ENCODE measurements around the gene TYMP. TPM values are rescaled to one million over a fixed set of nuclear protein-coding genes. Genes with fewer than 3 reads are reported as not detected.

The TYMP gene
- total RNA-seq, 1 experiment from 2014 or later, result 22.2 TPM

GRCh38 chr22:50485221-50486131, 44.3 kb downstream of the TYMP start:
- Histone ChIP-seq H3K27me3 (no peaks in the 10 kb centered on the region), H3K36me3 (peaks cover 12% of the 10 kb centered on the region), H3K9me3 (no peaks in the 10 kb centered on the region), H3K4me3 (no peak overlapping the region)
- DNase-seq, result peak; percentile 38

DNA sequence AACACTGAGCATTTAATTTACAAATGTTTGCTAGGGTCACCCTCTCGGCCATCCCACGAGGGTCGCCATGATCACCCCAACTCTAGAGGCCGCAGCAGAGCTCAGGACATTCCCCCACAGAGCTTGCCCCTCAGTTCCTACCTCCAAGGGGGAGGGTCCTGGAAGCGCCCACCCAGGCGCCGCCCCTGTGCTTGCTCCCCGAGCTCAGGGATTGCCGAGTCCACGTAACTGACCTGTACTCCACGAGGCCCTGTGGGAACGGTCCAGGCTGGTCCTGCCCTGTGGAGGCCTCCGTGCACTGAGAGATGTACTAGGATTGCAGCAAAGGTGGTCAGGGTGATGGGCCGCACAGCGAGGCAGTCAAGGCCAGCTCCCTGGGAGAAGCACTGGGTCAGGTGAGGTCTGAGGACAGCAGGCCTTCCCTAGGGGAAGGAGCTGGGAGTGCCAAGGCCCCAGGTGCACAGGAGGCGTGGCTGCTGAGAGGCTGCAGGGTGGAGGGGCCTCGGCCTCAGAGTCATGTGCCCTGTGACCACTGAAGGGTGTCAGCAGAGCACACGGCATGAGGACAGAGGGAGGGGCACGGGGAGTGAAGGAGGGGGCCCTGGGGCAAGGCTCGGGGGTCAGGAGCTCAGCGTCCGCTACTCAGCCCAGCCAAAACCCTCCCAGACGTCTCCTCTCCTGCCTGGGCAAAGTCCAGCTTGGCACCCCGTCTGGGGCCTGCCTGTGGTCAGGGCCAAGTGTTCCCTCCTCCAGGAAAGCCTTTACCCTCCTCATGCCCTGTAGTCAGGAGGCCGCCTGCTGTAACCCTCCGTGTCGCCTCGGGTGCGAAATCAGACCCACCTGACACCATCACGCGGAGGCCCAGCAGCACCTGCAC, 45.6 kb downstream of the TYMP start:
- Histone ChIP-seq H3K9me3 (no peaks in the 10 kb centered on the region), H3K36me3 (peaks cover 12% of the 10 kb centered on the region), H3K4me3 (no peak overlapping the region), H3K27me3 (no peaks in the 10 kb centered on the region)
- DNase-seq, result no peak

DNA sequence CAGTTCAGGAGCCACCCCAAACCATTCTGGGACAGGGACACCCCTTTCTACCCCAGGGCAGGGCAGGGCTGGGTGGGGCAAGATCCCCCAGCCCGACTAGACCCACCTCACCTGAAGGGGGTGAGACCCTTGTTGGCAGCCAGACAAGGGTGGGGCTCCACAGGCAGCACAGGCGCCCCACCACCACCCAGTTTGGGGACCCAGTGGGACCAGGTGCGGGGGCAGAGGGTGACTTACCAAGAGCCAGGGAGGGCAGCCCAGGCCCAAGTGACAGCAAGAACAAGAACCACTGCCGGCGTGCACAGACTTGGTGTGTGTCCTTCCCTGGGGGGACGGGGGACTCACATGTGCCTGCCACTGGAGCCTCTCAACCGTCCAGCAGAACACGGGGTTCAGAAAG, 46.3 kb downstream of the TYMP start:
- no peak for DNase-seq
- no peaks in the 10 kb centered on the region for H3K27me3 ChIP-seq
- no peak overlapping the region for H3K4me3 ChIP-seq
- no peaks in the 10 kb centered on the region for H3K9me3 ChIP-seq
- H3K36me3 ChIP-seq, result peaks cover 12% of the 10 kb centered on the region

GRCh38 chr22:50483106-50483505, 46.7 kb downstream of the TYMP start:
- H3K4me3 ChIP-seq, result no peak overlapping the region
- no peak for DNase-seq
- H3K9me3 ChIP-seq, result no peaks in the 10 kb centered on the region
- peaks cover 12% of the 10 kb centered on the region for H3K36me3 ChIP-seq
- H3K27me3 ChIP-seq, result no peaks in the 10 kb centered on the region

GRCh38 chr22:50482107-50483074, 47.4 kb downstream of the TYMP start:
- Histone ChIP-seq H3K4me3 (peak overlapping the region; percentile 86), H3K9me3 (no peaks in the 10 kb centered on the region), H3K36me3 (peaks cover 12% of the 10 kb centered on the region), H3K27me3 (no peaks in the 10 kb centered on the region)
- DNase-seq, result no peak

- peak within 1 kb of the TSS; percentile 86 for H3K4me3 ChIP-seq
- DNase-seq, result peak; percentile 76
Observed at GRCh38 chr22:50481440-50482106, 48.2 kb downstream of the TYMP start, which contains the start of gene ADM2. Gene ADM2 (plus strand): TSS chr22:50481543. CDS start chr22:50481848, 305 bp downstream.

GRCh38 chr22:50481045-50481439, 48.8 kb downstream of the TYMP start:
- no peaks in the 10 kb centered on the region for H3K9me3 ChIP-seq
- no peak for DNase-seq
- no peaks in the 10 kb centered on the region for H3K27me3 ChIP-seq
- peak overlapping the region; percentile 86 for H3K4me3 ChIP-seq
- H3K36me3 ChIP-seq, result peaks cover 12% of the 10 kb centered on the region

More at GRCh38 chr22:50481440-50482106, 48.2 kb downstream of the TYMP start, which contains the start of gene ADM2:
- Histone ChIP-seq H3K36me3 (peaks cover 12% of the 10 kb centered on the region), H3K9me3 (no peaks in the 10 kb centered on the region), H3K27me3 (no peaks in the 10 kb centered on the region)

- DNase-seq, result no peak
Observed at GRCh38 chr22:50479721-50480120, 50.1 kb downstream of the TYMP start.

DNA sequence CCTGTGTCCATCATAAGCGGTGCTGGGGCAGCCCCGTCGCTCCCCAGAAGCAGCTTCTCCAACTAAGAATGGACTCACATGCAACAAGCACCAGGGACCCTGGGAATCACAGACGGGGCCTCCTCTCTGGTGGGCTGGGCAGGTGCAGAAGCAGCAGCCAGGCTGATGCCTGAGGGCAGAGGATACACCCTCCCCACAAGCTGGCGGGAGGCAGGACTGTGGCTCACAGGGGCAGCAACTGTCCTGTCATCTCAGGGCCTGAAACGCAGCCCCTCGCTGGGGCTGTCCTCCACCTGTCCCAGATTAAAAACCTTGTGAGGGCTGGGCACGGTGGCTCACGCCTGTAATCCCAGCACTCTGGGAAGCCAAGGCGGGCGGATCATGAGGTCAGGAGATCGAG, 51.9 kb downstream of the TYMP start:
- Histone ChIP-seq H3K27me3 (no peaks in the 10 kb centered on the region), H3K9me3 (no peaks in the 10 kb centered on the region), H3K36me3 (peaks cover 16% of the 10 kb centered on the region), H3K4me3 (no peak overlapping the region)
- no peak for DNase-seq

More at GRCh38 chr22:50479721-50480120, 50.1 kb downstream of the TYMP start:
- H3K36me3 ChIP-seq, result peaks cover 12% of the 10 kb centered on the region
- no peak overlapping the region for H3K4me3 ChIP-seq
- no peaks in the 10 kb centered on the region for H3K27me3 ChIP-seq
- no peaks in the 10 kb centered on the region for H3K9me3 ChIP-seq

- no peaks in the 10 kb centered on the region for H3K9me3 ChIP-seq
- DNase-seq, result no peak
- H3K4me3 ChIP-seq, result no peak overlapping the region
- H3K27me3 ChIP-seq, result no peaks in the 10 kb centered on the region
- peaks cover 13% of the 10 kb centered on the region for H3K36me3 ChIP-seq
Observed at GRCh38 chr22:50476868-50477267, 52.9 kb downstream of the TYMP start.

Other genes with a start within 250 kb of the TYMP start
- 65.6 and 80.7 TPM in 2 replicates for gene PLXNB2, start 222.4 kb downstream of the TYMP start, total RNA-seq (2014; rRNA removed; shearing (Covaris generic); ENCODE audit: low replicate concordance)
- 0.15 and 0.46 TPM in 2 replicates for gene DENND6B, start 203.0 kb downstream of the TYMP start, total RNA-seq (2014; rRNA removed; shearing (Covaris generic); ENCODE audit: low replicate concordance)
- 31.0 and 37.4 TPM in 2 replicates for gene PPP6R2, start 186.7 kb downstream of the TYMP start, total RNA-seq (2014; rRNA removed; shearing (Covaris generic); ENCODE audit: low replicate concordance)
- 38.7 and 66.1 TPM in 2 replicates for gene SBF1, start 55.0 kb downstream of the TYMP start, total RNA-seq (2014; rRNA removed; shearing (Covaris generic); ENCODE audit: low replicate concordance)
- gene ADM2, start 48.5 kb downstream of the TYMP start, total RNA-seq (2014; rRNA removed; shearing (Covaris generic); ENCODE audit: low replicate concordance), result 2.2 and 6.9 TPM in 2 replicates
- gene MIOX, start 43.2 kb downstream of the TYMP start, total RNA-seq (2014; rRNA removed; shearing (Covaris generic); ENCODE audit: low replicate concordance), result 0.35 TPM in 1 of 2 replicates, not detected in the other
- 23.0 and 30.3 TPM in 2 replicates for gene LMF2, start 22.3 kb downstream of the TYMP start, total RNA-seq (2014; rRNA removed; shearing (Covaris generic); ENCODE audit: low replicate concordance)
- 68.0 and 102 TPM in 2 replicates for gene NCAPH2, start 21.8 kb downstream of the TYMP start, total RNA-seq (2014; rRNA removed; shearing (Covaris generic); ENCODE audit: low replicate concordance)
- gene SCO2, start 4.4 kb downstream of the TYMP start, total RNA-seq (2014; rRNA removed; shearing (Covaris generic); ENCODE audit: low replicate concordance), result 1.2 and 3.2 TPM in 2 replicates
- gene KLHDC7B, start 15.9 kb upstream of the TYMP start, total RNA-seq (2014; rRNA removed; shearing (Covaris generic); ENCODE audit: low replicate concordance), result not detected in 2 replicates
- not detected in 2 replicates for gene SYCE3, start 32.9 kb upstream of the TYMP start, total RNA-seq (2014; rRNA removed; shearing (Covaris generic); ENCODE audit: low replicate concordance)
- gene CPT1B, start 48.4 kb upstream of the TYMP start, total RNA-seq (2014; rRNA removed; shearing (Covaris generic); ENCODE audit: low replicate concordance), result 4.4 and 9.9 TPM in 2 replicates
- gene CHKB, start 52.8 kb upstream of the TYMP start, total RNA-seq (2014; rRNA removed; shearing (Covaris generic); ENCODE audit: low replicate concordance), result 1.3 and 5.5 TPM in 2 replicates
- 2.2 TPM in 1 of 2 replicates, not detected in the other for gene MAPK8IP2, start 70.8 kb upstream of the TYMP start, total RNA-seq (2014; rRNA removed; shearing (Covaris generic); ENCODE audit: low replicate concordance)
- 9.8 and 16.0 TPM in 2 replicates for gene ARSA, start 98.1 kb upstream of the TYMP start, total RNA-seq (2014; rRNA removed; shearing (Covaris generic); ENCODE audit: low replicate concordance)
- 1.3 and 2.6 TPM in 2 replicates for gene SHANK3, start 142.8 kb upstream of the TYMP start, total RNA-seq (2014; rRNA removed; shearing (Covaris generic); ENCODE audit: low replicate concordance)
- gene ACR, start 208.2 kb upstream of the TYMP start, total RNA-seq (2014; rRNA removed; shearing (Covaris generic); ENCODE audit: low replicate concordance), result not detected in 2 replicates

All from MG63 (cell line).